Neural crest cell (in vitro differentiated cells): Measurements from ENCODE around the gene OR56A3. TPM values are rescaled to one million over a fixed set of nuclear protein-coding genes. Genes with fewer than 3 reads are reported as not detected.
A peak's percentile ranks its signal among the peaks of the same experiment; 100 is the strongest.

ENCODE experiments used
- DNase-seq: peaks from one replicate; pipeline ENCODE4 v3.0.0; 2021; ENCODE audit warnings: low read depth, mixed read lengths, low spot score
- H3K27ac Mint-ChIP-seq: one replicate; pipeline ENCODE4 v1.8.0; 2021; ENCODE audit warnings: mild to moderate bottlenecking, mixed read lengths; ENCODE audit not compliant: unreplicated experiment
- H3K27me3 Mint-ChIP-seq: 2 replicates; pipeline ENCODE4 v1.8.0; 2021; ENCODE audit warnings: low read depth, mild to moderate bottlenecking, mixed read lengths
- H3K36me3 Mint-ChIP-seq: 2 replicates; pipeline ENCODE4 v1.8.0; 2021; ENCODE audit warnings: low read depth, mild to moderate bottlenecking, mixed read lengths
- H3K4me1 Mint-ChIP-seq: 2 replicates; pipeline ENCODE4 v1.8.0; 2021; ENCODE audit warnings: mixed read lengths
- H3K4me3 Mint-ChIP-seq: one replicate; pipeline ENCODE4 v1.8.0; 2021; ENCODE audit warnings: mild to moderate bottlenecking, mixed read lengths
- H3K9me3 Mint-ChIP-seq: 2 replicates; pipeline ENCODE4 v1.8.0; 2021; ENCODE audit warnings: mixed read lengths
- CTCF ChIP-seq: fragments of 200-600 bp; sonication (generic); conservative IDR thresholded peaks from 2 replicates; pipeline ENCODE4 v1.5.0; 2021; ENCODE audit warnings: antibody characterized with exemption, mild to moderate bottlenecking
- total RNA-seq: library from RNA; stranded (reverse); gene quantifications from 2 replicates; pipeline ENCODE4 v1.2.1, GENCODE V29; 2021

OR56A3 gene
- total RNA-seq, 1 donor from 2014 or later = not detected

- Mint-ChIP-seq H3K27ac (no peak within 1 kb of the TSS), H3K27me3 (peaks cover 12% of the 10 kb centered on the region), H3K9me3 (peaks cover 7% of the 10 kb centered on the region), H3K36me3 (no peaks in the 10 kb centered on the region), H3K4me3 (no peak within 1 kb of the TSS), H3K4me1 (no peaks in the 10 kb centered on the region)
- no peak for DNase-seq
- no peak for TF ChIP-seq CTCF
These were observed 26.3 kb downstream of the OR56A3 start, which contains the start of gene OR56A5 for GRCh38 chr11:5968394-5968793. Gene OR56A5, minus strand, starts transcription at chr11:5968494. Its CDS starts 0 bp downstream, at chr11:5968494.

GRCh38 chr11:5973530-5973929, 31.5 kb downstream of the OR56A3 start:
- no peak overlapping the region for H3K27ac Mint-ChIP-seq
- TF ChIP-seq CTCF = no peak
- H3K27me3 Mint-ChIP-seq = peaks cover 12% of the 10 kb centered on the region
- H3K4me1 Mint-ChIP-seq = no peaks in the 10 kb centered on the region
- peaks cover 11% of the 10 kb centered on the region for H3K9me3 Mint-ChIP-seq
- H3K4me3 Mint-ChIP-seq = no peak overlapping the region
- DNase-seq = no peak
- H3K36me3 Mint-ChIP-seq = no peaks in the 10 kb centered on the region

- H3K27ac Mint-ChIP-seq = no peak overlapping the region
- no peaks in the 10 kb centered on the region for H3K4me1 Mint-ChIP-seq
- peak; percentile 32 for TF ChIP-seq CTCF
- no peak for DNase-seq
- H3K9me3 Mint-ChIP-seq = peaks cover 6% of the 10 kb centered on the region
- H3K4me3 Mint-ChIP-seq = no peak overlapping the region
- no peaks in the 10 kb centered on the region for H3K36me3 Mint-ChIP-seq
- peaks cover 6% of the 10 kb centered on the region for H3K27me3 Mint-ChIP-seq
These were observed 41.4 kb downstream of the OR56A3 start for GRCh38 chr11:5983443-5983842.

- Mint-ChIP-seq H3K27me3 (peaks cover 22% of the 10 kb centered on the region), H3K36me3 (no peaks in the 10 kb centered on the region), H3K4me3 (no peak within 1 kb of the TSS), H3K27ac (no peak within 1 kb of the TSS), H3K9me3 (peaks cover 3% of the 10 kb centered on the region), H3K4me1 (no peaks in the 10 kb centered on the region)
- no peak for TF ChIP-seq CTCF
- DNase-seq = no peak
These were observed 44.8 kb downstream of the OR56A3 start, which contains the start of gene OR52L1 for GRCh38 chr11:5986885-5987284. Gene OR52L1, minus strand, starts transcription at chr11:5986985. Its CDS starts 55 bp downstream, at chr11:5986930.

GRCh38 chr11:5989203-5989602, 47.2 kb downstream of the OR56A3 start:
- TF ChIP-seq CTCF = no peak
- DNase-seq = no peak
- Mint-ChIP-seq H3K36me3 (no peaks in the 10 kb centered on the region), H3K27me3 (peaks cover 23% of the 10 kb centered on the region), H3K4me1 (no peaks in the 10 kb centered on the region), H3K4me3 (no peak overlapping the region), H3K27ac (no peak overlapping the region), H3K9me3 (peaks cover 3% of the 10 kb centered on the region)
